Vagina (tissue), 2 donors: Measurements from ENCODE around the gene EIPR1.

Experiments
- CTCF ChIP-seq, 3 experiments: fragments of 450-650 bp in 2 of 3; fragments of 200-600 bp in 1 of 3; sonication (generic) in 1 of 3; IDR thresholded peaks; one replicate each; pipeline ENCODE4 v1.5.1; 2017 to 2019; ENCODE audit warnings: antibody characterized with exemption in 3 of 3, mild to moderate bottlenecking in 2 of 3, moderate library complexity in 2 of 3
- POLR2A ChIP-seq, 2 donors: fragments of 450-650 bp; IDR thresholded peaks; one replicate each; pipeline ENCODE4 v1.6.1; 2017; ENCODE audit warnings: antibody characterized with exemption in 2 of 2, mild to moderate bottlenecking in 2 of 2, moderate library complexity in 2 of 2

GRCh38 chr2:3323360-3324035, 54.1 kb downstream of the EIPR1 start:
- TF ChIP-seq POLR2A (IDR thresholded peaks at IDR 0.05): no peak
- no peak for TF ChIP-seq CTCF (IDR thresholded peaks at IDR 0.05)
